Neural progenitor cell (in vitro differentiated cells): Measurements from ENCODE around the gene ATAD3B. TPM values are rescaled to one million over a fixed set of nuclear protein-coding genes. Genes with fewer than 3 reads are reported as not detected.
A peak's percentile ranks its signal among the peaks of the same experiment; 100 is the strongest.

Experiments
- DNase-seq: peaks from one replicate; pipeline ENCODE4 v3.0.0-alpha.2; 2016; ENCODE audit warnings: low spot score
- H2AFZ ChIP-seq: fragments of 200-600 bp; sonication (generic); replicated peaks from 2 replicates; pipeline ENCODE4 v1.6.1; 2016; ENCODE audit warnings: antibody characterized with exemption
- H3F3A ChIP-seq: fragments of 200-600 bp; sonication (generic); 2 replicates; pipeline ENCODE4 v1.6.1; 2016; ENCODE audit warnings: antibody characterized with exemption, low read depth
- H3K27ac ChIP-seq: fragments of 200-600 bp; sonication (generic); 2 replicates; pipeline ENCODE4 v1.5.1; 2016; ENCODE audit warnings: mild to moderate bottlenecking
- H3K27me3 ChIP-seq: fragments of 200-600 bp; sonication (generic); 2 replicates; pipeline ENCODE4 v1.6.1; 2016; ENCODE audit warnings: mild to moderate bottlenecking, moderate library complexity
- H3K36me3 ChIP-seq: fragments of 200-600 bp; sonication (generic); 2 replicates; pipeline ENCODE4 v1.5.1; 2016
- H3K4me1 ChIP-seq: fragments of 200-600 bp; sonication (generic); 2 replicates; pipeline ENCODE4 v1.6.1; 2016; ENCODE audit warnings: mixed run types
- H3K4me2 ChIP-seq: fragments of 200-600 bp; sonication (generic); 2 replicates; pipeline ENCODE4 v1.6.1; 2016
- H3K4me3 ChIP-seq: fragments of 200-600 bp; sonication (generic); 2 replicates; pipeline ENCODE4 v1.5.1; 2016
- H3K79me2 ChIP-seq: fragments of 200-600 bp; sonication (generic); 2 replicates; pipeline ENCODE4 v1.6.1; 2016; ENCODE audit warnings: low read depth
- H3K9ac ChIP-seq: fragments of 200-600 bp; sonication (generic); 2 replicates; pipeline ENCODE4 v1.6.1; 2016
- H3K9me3 ChIP-seq: fragments of 200-600 bp; sonication (generic); 2 replicates; pipeline ENCODE4 v1.5.1; 2016; ENCODE audit warnings: low read depth
- H4K20me1 ChIP-seq: fragments of 200-600 bp; sonication (generic); 2 replicates; pipeline ENCODE4 v1.6.1; 2016; ENCODE audit warnings: low read depth
- H3K27ac Mint-ChIP-seq: 3 replicates; pipeline ENCODE4 v1.8.0; 2021; ENCODE audit warnings: mixed read lengths
- H3K27me3 Mint-ChIP-seq: 2 replicates; pipeline ENCODE4 v1.8.0; 2022; ENCODE audit warnings: low read depth, mild to moderate bottlenecking, inconsistent platforms, moderate library complexity, mixed read lengths; ENCODE audit not compliant: insufficient read depth
- H3K36me3 Mint-ChIP-seq: 3 replicates; pipeline ENCODE4 v1.8.0; 2021; ENCODE audit warnings: mixed read lengths
- H3K4me1 Mint-ChIP-seq: 3 replicates; pipeline ENCODE4 v1.8.0; 2021; ENCODE audit warnings: mixed read lengths
- H3K4me3 Mint-ChIP-seq: 3 replicates; pipeline ENCODE4 v1.8.0; 2021; ENCODE audit warnings: mild to moderate bottlenecking, moderate library complexity, mixed read lengths
- H3K9me3 Mint-ChIP-seq: 3 replicates; pipeline ENCODE4 v1.8.0; 2020; ENCODE audit warnings: mixed read lengths
- CTCF ChIP-seq: fragments of 200-600 bp; sonication (generic); IDR thresholded peaks from 2 replicates; pipeline ENCODE4 v1.5.1; 2017; ENCODE audit warnings: antibody characterized with exemption, mild to moderate bottlenecking
- EZH2 ChIP-seq: fragments of 200-600 bp; sonication (generic); IDR thresholded peaks from 2 replicates; pipeline ENCODE4 v1.6.1; 2017; ENCODE audit warnings: antibody characterized with exemption, mild to moderate bottlenecking, moderate library complexity
- EZH2phosphoT487 ChIP-seq: fragments of 200-600 bp; sonication (generic); IDR thresholded peaks from 2 replicates; pipeline ENCODE4 v1.6.1; 2017; ENCODE audit warnings: antibody characterized with exemption
- total RNA-seq: library from RNA; depleted of rRNA; stranded (reverse); fragments of >200 nt; gene quantifications from 2 replicates; pipeline ENCODE4 v1.2.3, GENCODE V29; 2015; ENCODE audit warnings: low replicate concordance

ATAD3B gene
- total RNA-seq, 1 donor from 2014 or later, result 9.3 TPM

- Histone ChIP-seq H3K36me3 (no peaks in the 10 kb centered on the region), H3K4me3 (no peak overlapping the region), H3K9ac (no peak overlapping the region), H3K79me2 (no peaks in the 10 kb centered on the region), H3K4me2 (peak overlapping the region; percentile 89), H3K9me3 (no peaks in the 10 kb centered on the region), H3F3A (peaks cover 62% of the 10 kb centered on the region), H2AFZ (no peak overlapping the region), H3K4me1 (peaks cover 54% of the 10 kb centered on the region), H4K20me1 (peaks cover 7% of the 10 kb centered on the region), H3K27me3 (peaks cover 35% of the 10 kb centered on the region), H3K27ac (no peak overlapping the region)
- Mint-ChIP-seq H3K4me3 (no peak overlapping the region), H3K27me3 (peaks cover 19% of the 10 kb centered on the region), H3K36me3 (no peaks in the 10 kb centered on the region), H3K27ac (no peak overlapping the region), H3K9me3 (no peaks in the 10 kb centered on the region), H3K4me1 (peaks cover 38% of the 10 kb centered on the region)
- DNase-seq, result peak; percentile 49
- no peak for TF ChIP-seq CTCF
- no peak for TF ChIP-seq EZH2phosphoT487
- TF ChIP-seq EZH2, result no peak
Observed at GRCh38 chr1:1434131-1434823, 37.3 kb upstream of the ATAD3B start.

GRCh38 chr1:1434824-1435105 lies 36.8 kb upstream of the ATAD3B start:
- no peaks in the 10 kb centered on the region for H3K36me3 ChIP-seq
- Mint-ChIP-seq H3K27me3 (peaks cover 14% of the 10 kb centered on the region), H3K4me1 (peaks cover 34% of the 10 kb centered on the region), H3K9me3 (no peaks in the 10 kb centered on the region), H3K36me3 (no peaks in the 10 kb centered on the region), H3K4me3 (peak overlapping the region; percentile 82), H3K27ac (no peak overlapping the region)
- peak overlapping the region; percentile 89 for H3K4me2 ChIP-seq
- H3K4me1 ChIP-seq, result peaks cover 54% of the 10 kb centered on the region
- peak overlapping the region; percentile 62 for H3K4me3 ChIP-seq
- H3K27me3 ChIP-seq, result peaks cover 35% of the 10 kb centered on the region
- no peaks in the 10 kb centered on the region for H3K79me2 ChIP-seq
- no peak overlapping the region for H2AFZ ChIP-seq
- H3K27ac ChIP-seq, result no peak overlapping the region
- TF ChIP-seq CTCF (no peak), EZH2 (no peak), EZH2phosphoT487 (no peak)
- H3K9ac ChIP-seq, result no peak overlapping the region
- no peak for DNase-seq
- peaks cover 57% of the 10 kb centered on the region for H3F3A ChIP-seq
- no peaks in the 10 kb centered on the region for H3K9me3 ChIP-seq
- H4K20me1 ChIP-seq, result peaks cover 7% of the 10 kb centered on the region

GRCh38 chr1:1435106-1435903 lies 36.3 kb upstream of the ATAD3B start, which contains the start of gene VWA1:
Gene VWA1, plus strand, starts transcription at chr1:1435690. Its CDS starts 59 bp downstream, at chr1:1435749.
- Histone ChIP-seq H2AFZ (no peak within 1 kb of the TSS), H3K9ac (no peak within 1 kb of the TSS), H3K27ac (no peak within 1 kb of the TSS), H3F3A (peaks cover 51% of the 10 kb centered on the region), H3K4me1 (peaks cover 50% of the 10 kb centered on the region), H3K4me2 (peak within 1 kb of the TSS; percentile 89), H3K9me3 (no peaks in the 10 kb centered on the region), H4K20me1 (peaks cover 7% of the 10 kb centered on the region), H3K79me2 (no peaks in the 10 kb centered on the region), H3K27me3 (peaks cover 35% of the 10 kb centered on the region), H3K4me3 (peak within 1 kb of the TSS; percentile 62), H3K36me3 (no peaks in the 10 kb centered on the region)
- H3K27ac Mint-ChIP-seq, result no peak within 1 kb of the TSS
- H3K9me3 Mint-ChIP-seq, result no peaks in the 10 kb centered on the region
- TF ChIP-seq EZH2phosphoT487, result no peak
- peak; percentile 46 for TF ChIP-seq EZH2
- TF ChIP-seq CTCF, result no peak
- peaks cover 29% of the 10 kb centered on the region for H3K4me1 Mint-ChIP-seq
- peak within 1 kb of the TSS; percentile 85 for H3K4me3 Mint-ChIP-seq
- DNase-seq, result peak; percentile 86
- H3K36me3 Mint-ChIP-seq, result no peaks in the 10 kb centered on the region
- H3K27me3 Mint-ChIP-seq, result peaks cover 10% of the 10 kb centered on the region
